Breast epithelium (tissue), 3 donors: ENCODE data around the gene MGST3.

ENCODE experiments used
- POLR2AphosphoS5 ChIP-seq, 3 donors: sonication (generic); formaldehyde crosslinking; IDR thresholded peaks; one replicate each; pipeline ENCODE4 v1.6.1; 2017; ENCODE audit warnings: antibody characterized with exemption in 3 of 3
- TF ChIP-seq, protein P1 (sequence below), 3 donors: fragments of 450-650 bp; IDR thresholded peaks; one replicate each; pipeline ENCODE4 v1.5.1; 2016 to 2017; ENCODE audit warnings: antibody characterized with exemption in 3 of 3, mild to moderate bottlenecking in 3 of 3, moderate library complexity in 3 of 3

DNA sequence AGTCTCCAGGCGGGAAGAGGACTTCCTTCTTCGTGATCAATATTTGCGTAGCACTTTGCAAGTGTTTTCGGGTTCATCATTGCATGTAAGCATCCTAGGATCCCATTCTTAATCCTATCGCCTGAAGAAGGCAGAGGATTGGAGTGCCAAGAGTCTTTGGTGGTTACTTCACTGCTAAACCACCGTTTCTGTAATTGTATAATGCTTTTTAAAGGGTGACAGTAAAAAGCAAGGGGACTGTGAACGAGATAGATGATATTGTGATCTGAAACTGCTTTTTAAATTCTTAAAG lies 67.7 kb downstream of the MGST3 start:
- TF ChIP-seq, protein P1, sequence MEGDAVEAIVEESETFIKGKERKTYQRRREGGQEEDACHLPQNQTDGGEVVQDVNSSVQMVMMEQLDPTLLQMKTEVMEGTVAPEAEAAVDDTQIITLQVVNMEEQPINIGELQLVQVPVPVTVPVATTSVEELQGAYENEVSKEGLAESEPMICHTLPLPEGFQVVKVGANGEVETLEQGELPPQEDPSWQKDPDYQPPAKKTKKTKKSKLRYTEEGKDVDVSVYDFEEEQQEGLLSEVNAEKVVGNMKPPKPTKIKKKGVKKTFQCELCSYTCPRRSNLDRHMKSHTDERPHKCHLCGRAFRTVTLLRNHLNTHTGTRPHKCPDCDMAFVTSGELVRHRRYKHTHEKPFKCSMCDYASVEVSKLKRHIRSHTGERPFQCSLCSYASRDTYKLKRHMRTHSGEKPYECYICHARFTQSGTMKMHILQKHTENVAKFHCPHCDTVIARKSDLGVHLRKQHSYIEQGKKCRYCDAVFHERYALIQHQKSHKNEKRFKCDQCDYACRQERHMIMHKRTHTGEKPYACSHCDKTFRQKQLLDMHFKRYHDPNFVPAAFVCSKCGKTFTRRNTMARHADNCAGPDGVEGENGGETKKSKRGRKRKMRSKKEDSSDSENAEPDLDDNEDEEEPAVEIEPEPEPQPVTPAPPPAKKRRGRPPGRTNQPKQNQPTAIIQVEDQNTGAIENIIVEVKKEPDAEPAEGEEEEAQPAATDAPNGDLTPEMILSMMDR (IDR thresholded peaks at IDR 0.05) = no peak
- no peak for TF ChIP-seq POLR2AphosphoS5 (IDR thresholded peaks at IDR 0.05)
